ENCODE results near the gene KAT2A.
A peak's percentile ranks its signal among the peaks of the same experiment; 100 is the strongest.

- TF ChIP-seq CTCF (IDR thresholded peaks at IDR 0.05) (peak; percentile 69 to 90 (median 88)), POLR2A (IDR thresholded peaks at IDR 0.05) (no peak)
Observed at GRCh38 chr17:42116705-42117396, 4.3 kb downstream of the KAT2A start.

Measured in esophagus squamous epithelium (tissue), 4 donors.